Measurements from ENCODE around the gene GLIS2. TPM values are rescaled to one million over a fixed set of nuclear protein-coding genes. Genes with fewer than 3 reads are reported as not detected.
A peak's percentile ranks its signal among the peaks of the same experiment; 100 is the strongest.

Gene GLIS2
- total RNA-seq, 1 experiment from 2014 or later = 0.45 TPM

DNA sequence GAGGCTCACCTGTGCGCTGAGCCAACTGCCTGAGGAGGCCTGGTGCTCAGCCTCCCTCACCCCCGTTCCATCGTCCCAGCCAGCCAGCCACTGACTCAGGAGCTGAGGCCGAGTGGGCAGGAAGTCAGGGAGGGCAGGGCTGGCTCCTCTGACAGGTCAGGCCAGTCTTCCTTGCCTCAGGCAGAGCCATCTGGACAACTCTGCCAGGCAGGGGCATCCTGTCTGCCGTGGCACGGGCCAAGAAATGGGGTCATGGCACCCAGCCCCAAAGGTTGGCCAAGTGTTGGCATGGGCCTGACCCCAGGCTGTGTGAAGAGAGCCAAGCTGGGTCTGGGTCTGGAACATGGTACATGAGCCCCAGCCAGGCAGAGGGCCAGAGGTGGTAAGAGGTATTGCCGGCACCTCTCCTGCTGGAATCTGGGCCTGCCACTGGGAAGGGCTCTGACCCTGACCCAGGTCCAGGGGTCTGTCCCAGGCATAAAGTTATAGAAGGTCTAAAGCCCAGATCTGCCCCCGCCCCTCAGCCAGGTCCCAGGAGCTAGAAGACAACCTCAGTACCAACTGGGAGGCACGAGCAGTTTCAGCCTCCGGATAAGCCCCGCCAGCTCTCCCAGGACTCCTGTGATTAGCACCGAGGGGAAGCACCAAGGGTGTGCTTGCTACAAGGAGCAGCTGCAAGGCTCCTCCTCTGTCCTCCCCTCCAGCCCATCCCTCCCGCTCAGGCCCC, 53.3 kb downstream of the GLIS2 start:
- DNase-seq (ENCODE audit: low spot score) = peak; percentile 48

- DNase-seq (ENCODE audit: low spot score) = no peak
Measured at GRCh38 chr16:4370151-4370550, 54.3 kb downstream of the GLIS2 start.

- DNase-seq (ENCODE audit: low spot score) = peak; percentile 83
Measured at GRCh38 chr16:4370570-4371356, 54.9 kb downstream of the GLIS2 start.

- DNase-seq (ENCODE audit: low spot score) = no peak
Measured at GRCh38 chr16:4371357-4372000, 55.6 kb downstream of the GLIS2 start, which contains the start of gene VASN. VASN (plus strand) TSS chr16:4371848; CDS start chr16:4380878, 9,030 bp downstream.

DNA sequence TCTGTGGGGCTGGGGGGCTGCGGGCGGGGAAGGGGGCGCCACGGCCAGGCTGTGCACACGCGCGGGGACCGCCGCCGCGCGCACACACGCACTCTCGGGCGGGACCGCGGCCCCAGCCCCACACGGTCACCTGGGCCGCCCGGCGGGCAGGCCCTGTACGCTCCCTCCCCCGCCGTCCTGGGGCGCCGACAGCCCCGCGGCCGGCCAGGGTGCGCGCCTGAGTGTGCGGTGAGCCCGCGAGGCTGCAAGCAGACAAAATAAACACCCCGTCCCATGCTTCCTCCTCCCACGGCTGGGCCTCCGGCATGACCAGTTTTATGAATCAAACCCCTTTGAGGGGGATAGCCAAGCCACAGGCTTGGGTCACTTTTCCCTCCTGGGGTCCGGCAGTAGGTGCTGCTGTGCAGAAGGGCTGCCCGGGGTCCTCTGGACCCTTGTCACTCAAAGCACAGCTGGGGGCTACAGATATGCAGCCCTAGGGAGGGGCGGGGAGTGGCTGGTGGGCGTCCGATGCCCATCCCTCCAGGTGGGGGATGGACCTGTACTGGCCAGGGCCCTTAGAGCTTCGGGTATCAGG, 56.2 kb downstream of the GLIS2 start:
- no peak for DNase-seq (ENCODE audit: low spot score)

DNA sequence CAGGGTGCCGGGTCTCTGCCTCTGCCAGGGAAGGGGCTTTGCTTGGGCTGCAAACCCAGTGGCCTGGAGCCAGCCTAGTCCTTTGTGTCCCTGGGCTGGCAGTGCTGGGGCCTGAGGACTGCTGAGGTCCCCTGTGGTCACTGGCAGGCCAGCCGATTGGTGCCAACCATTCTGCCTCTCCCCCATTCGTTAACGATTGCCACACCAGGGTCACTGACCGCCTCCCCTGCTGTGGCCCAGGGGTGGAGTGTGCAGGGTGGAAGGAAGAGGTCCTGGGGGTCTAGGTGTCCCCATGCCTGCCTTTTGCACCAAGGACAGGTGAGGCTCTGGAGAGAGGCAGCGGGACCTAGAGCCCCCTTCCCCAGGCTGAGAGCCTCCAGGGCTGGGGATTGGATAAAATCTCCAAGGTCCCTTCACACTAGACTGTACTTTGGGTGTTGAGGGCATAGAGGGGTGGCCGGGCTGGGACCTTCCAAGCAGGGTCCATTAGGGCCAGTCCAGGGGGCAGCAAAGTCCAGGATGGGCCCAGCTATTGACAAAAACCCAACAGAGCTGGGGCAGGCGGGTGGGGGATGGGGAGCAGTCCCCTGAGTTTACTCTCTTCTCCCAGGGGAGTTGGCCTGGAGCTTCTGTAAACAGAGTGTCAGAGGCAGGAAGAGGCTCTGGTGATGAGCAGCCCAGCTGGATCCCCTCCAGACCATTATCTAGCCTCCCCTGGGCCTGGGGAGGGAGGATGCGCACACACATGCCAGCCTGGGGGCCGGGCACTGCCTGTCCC, 56.9 kb downstream of the GLIS2 start:
- DNase-seq (ENCODE audit: low spot score) = no peak

DNA sequence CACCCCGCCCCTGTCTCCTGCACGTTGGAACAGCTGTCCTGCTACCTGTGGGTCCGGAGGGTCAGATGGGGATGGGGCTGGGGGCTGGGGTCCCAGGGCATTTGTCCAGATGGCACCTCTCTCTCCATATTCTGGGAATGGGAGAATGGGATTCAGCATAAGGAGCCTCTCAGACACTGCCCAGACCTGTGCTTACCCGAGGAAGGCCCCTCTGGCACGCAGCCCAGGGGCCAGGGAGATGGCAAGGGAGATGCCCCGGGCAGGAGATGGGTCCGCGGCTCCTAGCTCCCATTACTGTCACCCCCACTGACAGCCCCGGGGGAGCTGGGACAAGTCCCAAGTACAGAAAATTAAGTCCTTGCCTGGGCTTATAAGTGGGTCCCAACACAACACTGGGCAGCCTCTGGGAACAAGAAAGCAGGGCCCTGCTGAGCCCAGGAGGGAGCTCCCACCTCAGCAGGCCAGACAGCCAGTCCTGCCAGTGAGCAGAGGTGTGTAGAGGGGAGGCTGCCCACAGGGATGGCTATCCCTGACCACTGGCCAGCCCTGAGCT, 57.6 kb downstream of the GLIS2 start:
- DNase-seq (ENCODE audit: low spot score) = no peak

DNA sequence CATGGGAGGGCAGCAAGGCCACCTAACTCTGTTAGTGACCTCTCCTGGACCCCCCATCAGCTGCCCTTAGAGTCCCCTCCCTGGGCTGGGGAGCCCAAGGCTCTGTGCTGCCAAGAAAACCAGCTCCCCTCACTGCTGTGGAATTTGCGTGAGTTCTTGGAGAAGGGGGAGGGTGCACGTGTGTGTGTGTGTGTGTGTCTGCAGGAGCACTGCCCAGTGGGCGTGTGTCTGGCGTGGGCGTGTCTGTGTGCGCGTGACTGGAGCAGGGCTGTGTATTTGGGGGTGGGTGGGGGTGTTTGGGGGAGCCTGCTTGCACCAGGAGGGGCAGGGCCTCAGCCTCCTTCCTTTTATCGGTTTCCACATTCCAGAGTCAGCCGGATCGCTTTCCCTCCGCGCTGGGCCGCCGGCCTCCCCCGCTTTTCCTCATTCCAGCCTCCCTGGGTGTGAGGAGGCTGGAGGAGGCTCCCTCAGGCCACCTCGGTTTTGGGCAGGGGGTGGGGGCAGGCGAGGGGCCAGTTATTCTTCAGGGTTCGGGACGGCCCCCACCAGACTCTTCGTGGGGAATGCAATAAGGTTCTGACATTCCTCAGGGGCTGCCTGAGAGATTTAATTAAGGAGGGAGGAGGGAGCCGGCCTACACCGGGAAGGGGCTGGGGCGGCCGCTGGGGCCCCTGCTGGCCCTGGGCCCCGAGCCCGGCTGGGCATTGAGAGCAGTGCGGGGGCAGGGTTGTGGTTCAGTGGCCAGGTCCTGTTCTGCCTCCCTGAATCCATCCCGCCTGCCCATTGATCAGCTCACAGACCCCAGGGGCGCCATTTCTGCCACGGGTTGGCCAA, 58.3 kb downstream of the GLIS2 start:
- DNase-seq (ENCODE audit: low spot score) = peak; percentile 76

DNA sequence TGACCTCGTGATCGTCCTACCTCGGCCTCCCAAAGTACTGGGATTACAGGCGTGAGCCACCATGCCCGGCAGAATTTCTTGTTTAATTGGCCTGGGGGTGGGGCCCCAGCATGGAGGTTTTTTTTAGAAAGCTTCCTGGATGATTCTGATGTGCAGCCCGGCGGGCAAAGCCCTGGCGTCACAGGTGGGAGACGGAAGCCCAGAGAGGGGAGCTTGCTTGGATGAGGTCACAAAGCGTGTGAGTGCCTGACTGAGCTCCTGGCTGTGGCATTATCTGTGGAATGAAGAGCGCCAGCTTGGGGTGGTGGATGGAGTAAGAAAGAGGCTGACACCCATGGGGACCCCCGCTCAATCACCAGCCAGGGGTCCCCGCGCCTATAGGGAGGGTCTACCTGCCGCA, 59.9 kb downstream of the GLIS2 start:
- DNase-seq (ENCODE audit: low spot score) = no peak

GRCh38 chr16:4376126-4376892, 60.4 kb downstream of the GLIS2 start:
- no peak for DNase-seq (ENCODE audit: low spot score)

DNA sequence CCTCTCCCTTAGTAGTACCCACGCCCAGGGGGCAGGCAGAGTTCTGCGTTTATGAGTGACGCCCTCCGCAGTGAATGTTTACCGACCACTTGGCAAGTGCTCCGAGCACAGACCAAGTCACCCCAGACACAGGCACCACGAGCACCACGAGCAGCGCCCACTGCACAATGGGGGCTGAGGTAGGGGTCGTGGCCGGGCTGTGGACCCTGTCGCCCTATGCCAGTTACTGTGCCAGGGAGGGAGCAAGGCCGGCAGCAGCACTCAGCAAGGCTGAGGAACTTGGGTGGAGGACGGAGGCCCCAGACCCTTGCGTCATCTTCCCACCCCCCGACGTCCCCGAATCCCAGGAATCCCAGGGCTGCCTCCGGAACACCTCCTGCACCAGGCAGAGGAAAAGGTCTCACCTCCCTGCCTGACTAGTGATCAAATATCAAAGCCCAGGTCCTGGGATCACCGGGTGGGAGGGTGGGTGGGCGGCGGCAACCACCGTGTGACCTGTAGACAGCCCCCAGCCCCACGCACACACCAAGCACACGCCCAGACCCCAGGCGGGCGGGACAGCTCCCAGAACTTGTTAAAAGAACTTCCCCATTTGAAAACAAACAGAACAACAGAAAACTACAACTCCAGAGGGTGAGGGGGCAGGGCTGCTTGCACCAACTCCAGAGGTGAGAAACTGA, 61.2 kb downstream of the GLIS2 start:
- no peak for DNase-seq (ENCODE audit: low spot score)

DNA sequence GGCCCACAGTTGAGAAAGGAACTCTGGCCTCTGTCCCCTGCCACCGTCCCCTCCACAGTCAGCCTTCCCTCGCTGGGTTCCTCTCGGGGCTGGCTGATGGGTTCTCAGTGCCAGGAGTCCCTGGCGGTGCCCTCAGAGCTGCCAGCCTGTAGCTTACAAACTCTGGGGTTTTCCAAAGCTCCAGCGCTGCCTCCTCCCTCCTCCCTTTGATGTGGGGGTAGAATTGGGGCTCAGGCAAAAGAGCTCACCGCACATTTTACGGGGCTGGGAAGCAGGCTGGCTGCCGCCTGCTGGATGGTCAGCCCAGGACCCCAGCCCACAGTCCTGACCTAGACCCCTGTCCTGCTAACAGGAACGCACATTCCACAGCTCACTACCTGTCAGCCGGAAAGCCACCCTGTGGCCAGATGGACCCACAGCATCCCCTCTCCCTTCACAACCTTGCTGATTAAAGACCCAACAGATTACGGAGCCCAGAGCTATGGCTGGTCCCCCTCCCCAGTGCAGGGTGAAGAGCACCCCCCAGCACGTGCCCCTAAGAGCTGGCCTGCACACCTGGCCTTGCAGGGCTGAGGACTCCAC, 61.8 kb downstream of the GLIS2 start:
- no peak for DNase-seq (ENCODE audit: low spot score)

- no peak for DNase-seq (ENCODE audit: low spot score)
Measured at GRCh38 chr16:4378161-4378666, 62.3 kb downstream of the GLIS2 start.

DNA sequence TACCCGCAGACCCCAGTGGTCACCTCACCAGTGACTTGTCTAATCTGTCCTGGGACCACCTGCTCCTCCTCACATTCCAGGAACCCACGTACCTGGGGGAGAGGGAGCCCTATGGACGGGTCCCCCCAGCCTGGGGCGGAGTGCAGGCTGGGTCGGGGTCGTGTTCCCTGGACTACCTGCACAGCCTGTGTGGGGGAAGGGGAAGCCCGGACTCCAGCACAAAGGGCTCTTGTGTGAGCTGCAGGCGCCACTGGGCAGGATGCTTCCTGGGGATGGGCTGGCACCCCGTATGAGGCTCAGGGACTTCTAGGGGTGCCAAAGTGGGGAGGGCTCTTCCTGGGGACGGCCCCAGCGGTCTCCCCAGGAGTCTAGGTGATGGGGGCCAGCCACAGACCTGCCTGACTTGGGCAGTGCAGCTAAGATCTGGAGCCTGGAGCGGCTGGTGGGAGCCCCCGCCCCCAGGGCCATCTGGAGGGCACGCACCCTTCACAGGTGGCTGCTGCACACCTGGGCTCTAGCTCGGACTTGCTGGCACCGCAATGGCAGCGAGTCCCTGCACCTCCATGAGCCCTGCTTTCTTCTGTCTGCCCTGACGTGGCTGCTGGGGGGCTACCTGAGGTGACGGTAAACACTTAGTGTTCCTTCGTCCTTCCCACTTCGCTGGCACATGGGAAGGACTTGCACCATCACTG, 63.3 kb downstream of the GLIS2 start:
- DNase-seq (ENCODE audit: low spot score) = no peak

DNA sequence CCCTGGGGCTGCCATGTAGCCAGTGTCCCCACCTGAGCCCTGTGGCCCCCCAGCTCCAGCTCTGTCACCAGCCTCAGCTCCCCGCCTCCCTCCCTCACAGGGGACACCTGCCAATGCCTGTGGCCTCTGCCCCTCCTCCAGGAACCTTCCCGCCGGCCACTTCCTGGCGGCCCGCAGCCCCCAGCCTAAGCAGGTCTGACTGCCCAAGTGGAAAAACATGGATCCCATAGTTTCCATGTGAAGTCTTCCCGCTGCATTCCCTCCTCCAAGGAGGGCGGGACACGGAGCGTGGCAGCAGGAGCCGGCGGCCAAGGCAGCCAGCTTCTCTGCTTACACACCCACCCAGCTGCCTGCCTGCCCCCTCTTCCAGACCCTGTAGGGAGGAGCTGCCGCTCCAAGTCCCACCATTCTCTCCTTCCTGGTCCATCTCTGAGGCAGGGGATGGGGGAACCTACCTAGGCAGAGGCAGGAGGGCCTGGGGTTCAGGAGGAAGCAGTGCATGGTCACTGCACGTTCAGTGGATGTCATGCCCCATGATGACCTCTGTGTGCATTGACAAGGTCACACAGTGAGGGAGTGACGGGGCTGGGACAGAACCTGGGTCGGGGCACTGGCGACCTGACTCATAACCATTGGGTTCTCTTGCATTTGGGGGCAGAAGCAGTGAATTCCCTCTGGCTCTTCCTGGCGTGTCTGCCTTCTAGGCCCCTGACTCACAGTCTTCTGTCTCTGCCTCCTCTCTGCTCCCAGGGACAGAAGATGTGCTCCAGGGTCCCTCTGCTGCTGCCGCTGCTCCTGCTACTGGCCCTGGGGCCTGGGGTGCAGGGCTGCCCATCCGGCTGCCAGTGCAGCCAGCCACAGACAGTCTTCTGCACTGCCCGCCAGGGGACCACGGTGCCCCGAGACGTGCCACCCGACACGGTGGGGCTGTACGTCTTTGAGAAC, 64.5 kb downstream of the GLIS2 start:
- no peak for DNase-seq (ENCODE audit: low spot score)
